Posterior cingulate gyrus (tissue), 11 donors: ENCODE results near the gene TUBA3D.
A peak's percentile ranks its signal among the peaks of the same experiment; 100 is the strongest.
"Not testable (repeated sequence)": the region's sequence is repeated elsewhere in the genome, so short reads cannot be mapped to it uniquely, and the experiment has no call there.

ENCODE experiments used
- DNase-seq, 10 donors: peaks; one replicate each; pipeline versions ENCODE4 v3.0.0 to v3.0.0-alpha.2; 2020 to 2021; ENCODE audit warnings: mixed read lengths in 3 of 10
- intact Hi-C: fragments of 100-400 bp; cut with DNase I; formaldehyde crosslinking; loops from one replicate; pipeline ENCODE4 v1.15.1; 2023

Gene TUBA3D

GRCh38 chr2:131482506-131483155 is 6.7 kb downstream of the TUBA3D start:
- DNase-seq = peak in 2 of 10 donors; percentile 49 to 57
- intact Hi-C loops = loop anchor here (10.0 kb wide), 1 partner anchor 1298 kb away; the partner anchor contains the start of genes MZT2B and SMPD4

DNA sequence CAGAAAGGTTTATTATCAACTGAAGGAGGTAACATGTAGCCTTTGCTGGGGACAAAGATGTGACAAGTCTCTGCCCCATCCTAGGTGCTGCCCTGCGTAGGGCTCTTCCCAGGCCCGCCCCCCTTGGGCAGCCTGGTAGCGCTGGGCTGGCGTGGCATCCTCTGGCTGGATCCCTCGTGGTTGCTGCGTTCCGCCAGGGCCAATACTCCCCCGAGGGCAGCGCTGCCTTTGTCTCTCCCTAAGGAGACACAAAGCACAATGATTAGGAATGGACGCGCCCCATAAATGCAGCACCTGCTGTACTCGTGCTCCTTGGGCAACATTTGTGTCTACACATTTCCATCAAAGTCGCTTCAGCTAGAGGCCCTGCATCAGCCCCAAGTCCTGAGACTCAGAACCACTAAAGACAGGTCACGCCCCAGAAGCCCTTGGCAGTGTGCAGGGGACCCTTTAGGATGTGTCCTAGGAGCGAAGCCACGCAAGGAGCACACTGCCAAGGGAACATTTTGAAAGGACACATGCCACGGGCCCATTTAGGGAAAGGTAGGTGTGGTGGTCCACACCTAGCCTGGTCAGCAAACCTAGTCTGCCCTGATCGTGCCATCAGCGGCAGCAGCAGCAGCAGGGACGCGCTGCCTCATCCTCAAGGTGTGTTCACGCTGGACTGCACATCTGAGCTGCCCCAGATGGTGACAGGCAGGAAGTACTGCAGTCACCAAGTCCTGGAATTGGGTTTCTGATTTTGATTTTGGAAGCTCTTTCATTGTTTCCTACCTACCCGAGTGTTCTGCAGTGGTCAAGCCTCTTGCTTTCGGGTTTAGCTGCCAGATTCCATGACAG is 8.3 kb downstream of the TUBA3D start:
- DNase-seq = peak in 2 of 10 donors; percentile 44 to 79
- intact Hi-C loops = loop anchor here (10.0 kb wide), 1 partner anchor 1299 kb away; the partner anchor contains the start of genes MZT2B and SMPD4

DNA sequence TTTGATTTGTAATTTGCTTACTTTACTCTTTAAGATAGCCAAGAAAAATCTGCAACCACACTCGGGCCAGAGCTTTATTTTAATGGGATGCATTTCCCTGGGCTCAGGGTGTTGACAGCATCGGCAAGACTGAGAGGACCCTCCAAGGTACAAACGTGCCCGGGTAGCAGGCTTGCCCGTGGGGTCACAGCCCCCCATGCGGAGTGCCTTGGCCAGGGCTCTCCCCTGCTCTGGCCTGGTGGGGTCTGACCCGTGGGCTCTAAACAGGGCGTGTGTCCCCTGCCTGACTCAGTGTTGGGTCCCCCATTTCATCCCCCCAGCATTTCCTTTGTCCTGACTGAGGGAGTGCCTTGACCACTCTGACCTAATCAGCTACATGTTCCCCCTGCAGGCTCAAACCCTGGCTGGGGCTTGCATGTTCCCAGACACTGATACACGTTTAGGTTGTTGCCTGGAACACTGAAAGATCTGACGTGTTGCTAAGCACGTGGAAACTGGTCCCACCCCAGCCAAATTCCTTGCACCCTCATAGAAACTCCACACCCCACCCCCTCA is 9.1 kb downstream of the TUBA3D start:
- intact Hi-C loops = loop anchor here (10.0 kb wide), 1 partner anchor 1300 kb away; the partner anchor contains the start of genes MZT2B and SMPD4
- peak in 2 of 10 donors; percentile 35 to 54 for DNase-seq

DNA sequence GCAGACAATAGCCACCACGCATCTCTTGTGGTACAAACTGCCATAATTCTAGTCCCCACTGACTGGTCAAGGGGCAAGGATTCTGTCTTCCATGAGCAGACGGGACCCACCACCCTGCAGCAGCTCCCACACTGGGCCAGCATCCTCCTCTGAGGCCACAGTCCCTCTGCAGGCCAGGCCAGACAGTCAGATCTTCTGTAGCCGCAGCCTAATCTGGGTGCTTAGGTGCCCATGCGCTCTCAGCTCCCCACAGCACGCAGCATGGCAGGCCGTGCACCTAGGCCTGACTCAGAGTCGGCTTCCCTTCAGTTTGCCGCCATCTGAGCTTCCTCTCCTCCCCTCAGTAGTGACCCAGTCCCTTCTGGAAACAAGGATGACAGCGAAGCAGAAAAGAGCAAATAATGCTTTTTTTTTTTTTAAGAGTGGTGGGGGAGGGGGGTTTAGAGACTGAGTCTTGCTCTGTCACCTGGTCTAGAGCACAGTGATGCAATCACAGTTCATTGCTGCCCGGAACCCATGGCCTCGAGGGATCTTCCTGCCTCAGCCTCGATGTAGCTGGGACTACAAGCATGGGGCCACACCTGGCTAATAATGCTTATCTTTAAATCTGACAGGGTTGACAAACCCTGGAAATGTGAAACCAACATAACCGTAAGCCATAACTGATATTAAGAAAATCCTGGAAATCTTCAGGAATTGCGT is 10.4 kb downstream of the TUBA3D start:
- intact Hi-C loops = loop anchor here (10.0 kb wide), 1 partner anchor 1302 kb away; the partner anchor contains the start of genes MZT2B and SMPD4
- DNase-seq = peak in 2 of 10 donors; percentile 21 to 57

DNA sequence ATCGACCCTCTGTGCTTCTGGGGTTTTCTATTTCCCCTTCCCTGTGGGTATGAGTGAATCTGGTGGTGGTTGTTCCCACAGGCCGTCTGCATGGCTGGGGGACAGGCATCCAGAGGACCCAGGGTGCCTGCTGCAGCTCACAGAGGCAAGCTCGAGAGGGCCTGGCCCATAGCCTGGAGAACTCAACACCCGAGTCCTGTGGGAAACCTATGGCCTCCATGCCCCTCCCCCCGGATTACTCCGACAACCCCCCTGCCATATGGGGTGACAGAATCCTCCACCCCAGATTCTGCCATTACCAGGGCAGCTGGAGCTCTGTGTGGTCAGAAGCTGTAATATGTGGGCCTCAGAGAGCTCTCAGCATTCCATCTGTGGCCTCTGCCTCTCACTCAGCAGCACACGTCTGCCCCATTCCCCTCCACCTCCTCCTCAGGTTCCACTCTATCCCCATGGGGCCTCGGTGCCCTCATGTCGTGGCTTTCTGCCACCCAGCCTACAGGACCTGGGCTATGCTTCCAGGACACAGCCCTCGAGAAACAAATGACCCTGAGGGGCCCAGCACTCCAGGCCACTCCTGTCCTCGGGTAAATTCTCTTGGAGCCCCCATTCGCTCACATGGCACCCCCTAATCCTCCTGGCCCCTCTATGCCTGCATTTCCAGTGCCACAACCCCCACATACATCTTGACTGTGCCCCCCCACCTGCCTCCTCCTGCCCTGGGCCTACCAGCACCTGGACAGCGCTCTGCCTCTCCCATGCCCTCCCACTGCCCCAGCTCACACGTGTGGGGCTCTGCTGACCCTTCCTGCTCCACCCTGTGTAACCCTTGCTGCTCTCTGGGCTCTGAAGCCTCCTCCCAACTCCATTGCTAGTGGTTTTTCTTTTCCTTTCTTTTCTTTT is 12.6 kb downstream of the TUBA3D start:
- intact Hi-C loops = loop anchor here (10.0 kb wide), 1 partner anchor 1304 kb away; the partner anchor contains the start of genes MZT2B and SMPD4
- peak in 2 of 10 donors; percentile 78 to 83 for DNase-seq

GRCh38 chr2:131490616-131491468 is 14.9 kb downstream of the TUBA3D start:
- intact Hi-C loops = not testable (repeated sequence)
- peak in 3 of 10 donors; percentile 5 to 85 (median 81) for DNase-seq

- peak in 2 of 10 donors; percentile 67 to 73 for DNase-seq
- intact Hi-C loops = not testable (repeated sequence)
Observed at GRCh38 chr2:131491469-131491836, 15.5 kb downstream of the TUBA3D start.

GRCh38 chr2:131492015-131492417 is 16.1 kb downstream of the TUBA3D start, which contains the start of gene MZT2A:
Gene MZT2A (minus strand): TSS chr2:131492397. CDS start chr2:131492376, 21 bp downstream.
- intact Hi-C loops, DNase-seq: not testable (repeated sequence)

- intact Hi-C loops = no loop called here
- peak; percentile 78 to 97 (median 88) for DNase-seq
Observed at GRCh38 chr2:131492418-131493198, 16.7 kb downstream of the TUBA3D start.

- intact Hi-C loops = no loop called here
- peak in 2 of 10 donors; percentile 24 to 59 for DNase-seq
Observed at GRCh38 chr2:131493199-131493968, 17.5 kb downstream of the TUBA3D start.

GRCh38 chr2:131495506-131495905 is 19.6 kb downstream of the TUBA3D start:
- intact Hi-C loops, DNase-seq: not testable (repeated sequence)

- DNase-seq, intact Hi-C loops: not testable (repeated sequence)
Observed at GRCh38 chr2:131498321-131498973, 22.5 kb downstream of the TUBA3D start.

DNA sequence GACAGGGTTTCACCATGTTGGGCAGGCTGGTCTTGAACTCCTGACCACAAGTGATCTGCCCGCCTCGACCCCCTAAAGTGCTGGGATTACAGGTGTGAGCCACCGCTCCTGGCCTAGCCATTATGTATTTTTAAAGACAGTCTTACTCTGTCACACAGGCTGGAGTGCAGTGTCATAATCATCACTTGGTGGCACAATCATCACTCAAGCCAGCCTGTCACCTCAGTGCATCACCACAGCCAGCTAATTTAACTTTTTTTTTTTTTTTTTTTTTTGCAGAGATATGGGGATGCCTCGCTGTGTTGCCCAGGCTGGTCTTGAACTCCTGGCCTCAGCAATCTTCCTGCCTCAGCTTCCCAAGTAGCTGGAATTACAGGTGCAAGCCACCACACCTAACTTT is 27.7 kb downstream of the TUBA3D start:
- DNase-seq, intact Hi-C loops: not testable (repeated sequence)

DNA sequence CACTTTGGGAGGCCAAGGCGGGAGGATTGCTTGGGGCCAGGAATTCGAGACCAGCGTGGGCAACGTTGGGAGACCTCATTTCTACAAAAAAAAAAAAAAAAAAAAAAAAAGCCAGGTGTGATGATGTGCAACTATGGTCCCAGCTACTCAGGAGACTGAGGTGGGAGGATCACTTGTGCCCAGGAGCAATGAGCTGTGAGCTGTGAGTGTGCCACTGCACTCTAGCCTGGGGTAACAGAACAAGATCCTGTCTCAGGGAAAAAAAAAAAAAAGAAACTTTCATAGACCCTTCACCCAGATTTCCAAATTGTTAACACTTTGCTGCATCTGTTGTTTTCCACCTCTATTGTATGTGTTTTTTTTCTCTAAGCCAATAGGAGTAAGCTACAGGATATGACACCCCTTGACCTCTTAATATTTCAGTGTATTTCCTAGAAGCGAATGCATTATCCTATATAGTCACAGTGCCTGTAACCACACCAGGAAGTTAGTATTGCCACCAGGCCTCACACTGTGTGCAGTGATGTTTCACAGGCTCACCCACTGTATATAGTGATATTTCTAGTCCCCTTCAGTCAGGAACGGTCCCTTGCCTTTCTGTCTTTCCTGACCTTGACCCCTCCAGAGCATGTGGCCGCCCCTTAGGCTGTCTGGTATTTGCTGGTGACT is 28.3 kb downstream of the TUBA3D start:
- DNase-seq, intact Hi-C loops: not testable (repeated sequence)

DNA sequence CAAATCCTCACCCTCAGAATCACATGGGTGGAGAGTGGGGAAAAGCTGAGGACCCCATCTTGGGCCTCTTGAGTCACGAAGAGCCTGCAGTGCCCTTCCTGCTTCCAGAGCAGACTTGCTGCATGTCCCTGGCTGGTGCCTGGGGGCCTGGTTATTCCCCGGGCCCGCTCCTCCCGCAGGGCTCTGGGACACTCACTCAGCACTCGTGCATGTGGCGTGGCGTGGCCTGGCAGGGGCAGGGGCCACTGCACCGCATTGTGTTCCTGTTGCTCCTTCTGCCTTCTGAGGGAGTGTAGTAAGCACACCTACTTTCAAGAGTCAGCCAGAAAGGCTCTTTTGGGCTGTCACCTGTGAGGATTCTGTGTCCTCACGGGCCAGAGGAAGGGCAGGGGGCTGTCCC is 33.7 kb downstream of the TUBA3D start:
- intact Hi-C loops = no loop called here
- no peak for DNase-seq
